H9 (cell line): ENCODE measurements around the gene GATD1. TPM values are rescaled to one million over a fixed set of nuclear protein-coding genes. Genes with fewer than 3 reads are reported as not detected.

Source experiments
- DNase-seq: peaks from one replicate; pipeline ENCODE4 v3.0.0-alpha.2; 2017
- H2AFZ ChIP-seq: one replicate; pipeline ENCODE4 v1.6.1; 2013; ENCODE audit warnings: mild to moderate bottlenecking, low read length, control low read depth, moderate library complexity
- H2AK5ac ChIP-seq: 2 replicates; pipeline ENCODE4 v1.6.1; 2013; ENCODE audit warnings: low read length, control low read depth, mixed read lengths; ENCODE audit not compliant: insufficient read length
- H2BK120ac ChIP-seq: one replicate; pipeline ENCODE4 v1.6.1; 2013; ENCODE audit warnings: low read depth, mild to moderate bottlenecking, low read length, control low read depth, inconsistent platforms; ENCODE audit not compliant: poor library complexity, severe bottlenecking
- H2BK12ac ChIP-seq: 2 replicates; pipeline ENCODE4 v1.6.1; 2013; ENCODE audit warnings: low read length, control low read depth, mixed read lengths, low read depth; ENCODE audit not compliant: insufficient read length
- H2BK15ac ChIP-seq: 2 replicates; pipeline ENCODE4 v1.6.1; 2013; ENCODE audit warnings: low read depth, low read length, control low read depth
- H2BK20ac ChIP-seq: one replicate; pipeline ENCODE4 v1.6.1; 2013; ENCODE audit warnings: low read depth, mild to moderate bottlenecking, low read length, control low read depth, inconsistent platforms; ENCODE audit not compliant: poor library complexity, severe bottlenecking
- H2BK5ac ChIP-seq: 2 replicates; pipeline ENCODE4 v1.6.1; 2013; ENCODE audit warnings: low read length, control low read depth, mixed read lengths; ENCODE audit not compliant: insufficient read length
- H3K14ac ChIP-seq: 2 replicates; pipeline ENCODE4 v1.6.1; 2013; ENCODE audit warnings: low read length, control low read depth; ENCODE audit not compliant: insufficient read depth
- H3K18ac ChIP-seq: 2 replicates; pipeline ENCODE4 v1.6.1; 2013; ENCODE audit warnings: low read depth, mild to moderate bottlenecking, mixed read lengths, low read length, control low read depth; ENCODE audit not compliant: insufficient read length
- H3K23ac ChIP-seq: 2 replicates; pipeline ENCODE4 v1.6.1; 2013; ENCODE audit warnings: low read length, control low read depth, mixed read lengths, low read depth; ENCODE audit not compliant: insufficient read length
- H3K23me2 ChIP-seq: 2 replicates; pipeline ENCODE4 v1.6.1; 2013; ENCODE audit warnings: low read depth, mild to moderate bottlenecking, mixed read lengths, low read length, control low read depth; ENCODE audit not compliant: insufficient read length, poor library complexity, severe bottlenecking
- H3K27ac ChIP-seq: 2 replicates; pipeline ENCODE4 v1.5.1; 2013; ENCODE audit warnings: low read length, control low read depth, mixed read lengths, low read depth; ENCODE audit not compliant: insufficient read length
- H3K27me3 ChIP-seq: 2 replicates; pipeline ENCODE4 v1.6.1; 2013; ENCODE audit warnings: low read length, control low read depth, inconsistent platforms; ENCODE audit not compliant: insufficient read depth
- H3K4ac ChIP-seq: 2 replicates; pipeline ENCODE4 v1.6.1; 2013; ENCODE audit warnings: low read depth, mild to moderate bottlenecking, control low read depth, inconsistent platforms, low read length, moderate library complexity
- H3K4me1 ChIP-seq: 2 replicates; pipeline ENCODE4 v1.6.1; 2013; ENCODE audit warnings: low read length, control low read depth, inconsistent platforms; ENCODE audit not compliant: insufficient read depth
- H3K4me2 ChIP-seq: 2 replicates; pipeline ENCODE4 v1.6.1; 2013; ENCODE audit warnings: low read length, control low read depth, mixed read lengths; ENCODE audit not compliant: insufficient read length, insufficient read depth
- H3K56ac ChIP-seq: 2 replicates; pipeline ENCODE4 v1.6.1; 2013; ENCODE audit warnings: low read depth, mild to moderate bottlenecking, mixed read lengths, low read length, control low read depth; ENCODE audit not compliant: insufficient read length
- H3K79me1 ChIP-seq: 2 replicates; pipeline ENCODE4 v1.6.1; 2013; ENCODE audit warnings: low read depth, mild to moderate bottlenecking, moderate library complexity, low read length, control low read depth, inconsistent platforms; ENCODE audit not compliant: insufficient read depth, poor library complexity, severe bottlenecking
- H3K79me2 ChIP-seq: 2 replicates; pipeline ENCODE4 v1.6.1; 2013; ENCODE audit warnings: low read length, control low read depth, inconsistent platforms; ENCODE audit not compliant: insufficient read depth
- H3K9ac ChIP-seq: 2 replicates; pipeline ENCODE4 v1.6.1; 2013; ENCODE audit warnings: low read length, control low read depth, mixed read lengths; ENCODE audit not compliant: insufficient read length; ENCODE audit errors: extremely low read depth
- H3K9me3 ChIP-seq: one replicate; pipeline ENCODE4 v1.6.1; 2013; ENCODE audit warnings: low read depth, low read length, inconsistent platforms; ENCODE audit not compliant: control insufficient read depth
- H3T11ph ChIP-seq: one replicate; pipeline ENCODE4 v1.6.1; 2013; ENCODE audit warnings: mild to moderate bottlenecking, low read length, control low read depth, inconsistent platforms
- H4K20me1 ChIP-seq: one replicate; pipeline ENCODE4 v1.6.1; 2013; ENCODE audit not compliant: control insufficient read depth, insufficient read length, insufficient read depth
- H4K5ac ChIP-seq: 2 replicates; pipeline ENCODE4 v1.6.1; 2013; ENCODE audit warnings: low read depth, mild to moderate bottlenecking, mixed read lengths, low read length, control low read depth; ENCODE audit not compliant: insufficient read length
- H4K8ac ChIP-seq: replicated peaks from 2 replicates; pipeline ENCODE4 v1.6.1; 2013; ENCODE audit warnings: low read length, control low read depth, mixed read lengths, low read depth; ENCODE audit not compliant: insufficient read length
- H4K91ac ChIP-seq: 2 replicates; pipeline ENCODE4 v1.6.1; 2013; ENCODE audit warnings: low read depth, mild to moderate bottlenecking, moderate library complexity, mixed read lengths, low read length, control low read depth; ENCODE audit not compliant: insufficient read length
- H3K27ac Mint-ChIP-seq, 3 experiments: 2 replicates in 2 of 3; 3 replicates in 1 of 3; pipeline ENCODE4 v1.8.0; 2020 to 2021; ENCODE audit warnings: mixed read lengths in 3 of 3, mild to moderate bottlenecking in 1 of 3, moderate library complexity in 1 of 3
- H3K27me3 Mint-ChIP-seq: 2 replicates; pipeline ENCODE4 v1.8.0; 2021; ENCODE audit warnings: low read depth, mild to moderate bottlenecking, moderate library complexity, mixed read lengths
- H3K36me3 Mint-ChIP-seq, 3 experiments: 2 replicates in 2 of 3; 3 replicates in 1 of 3; pipeline ENCODE4 v1.8.0; 2020 to 2021; ENCODE audit warnings: low read depth in 3 of 3, mixed read lengths in 3 of 3; ENCODE audit not compliant: insufficient read depth in 1 of 3
- H3K4me1 Mint-ChIP-seq, 2 experiments: 2 replicates each; pipeline ENCODE4 v1.8.0; 2020; ENCODE audit warnings: mixed read lengths in 2 of 2
- H3K4me3 Mint-ChIP-seq, 2 experiments: 2 replicates in 1 of 2; 3 replicates in 1 of 2; pipeline ENCODE4 v1.8.0; 2020 to 2021; ENCODE audit warnings: mild to moderate bottlenecking in 2 of 2, mixed read lengths in 2 of 2, moderate library complexity in 1 of 2
- H3K9me3 Mint-ChIP-seq, 2 experiments: 2 replicates in 1 of 2; 3 replicates in 1 of 2; pipeline ENCODE4 v1.8.0; 2020; ENCODE audit warnings: mild to moderate bottlenecking in 2 of 2, mixed read lengths in 2 of 2, moderate library complexity in 1 of 2
- CTCF ChIP-seq: fragments of 200-600 bp; sonication (generic); conservative IDR thresholded peaks from 3 replicates; pipeline ENCODE4 v1.8.0; 2021; ENCODE audit warnings: antibody characterized with exemption, mild to moderate bottlenecking
- WGBS: extraction: QIAGEN DNeasy Blood & Tissue Kit; methylation state at CpG from one replicate; pipeline ENCODE4 v1.1.7; 2013; ENCODE audit warnings: missing lambda C conversion rate, low lambda C conversion rate, mixed read lengths; ENCODE audit not compliant: insufficient read length; ENCODE audit errors: extremely low coverage; 5-methylcytosine and 5-hydroxymethylcytosine counted together
- total RNA-seq: library from RNA; stranded (reverse); gene quantifications from 2 replicates; pipeline ENCODE4 v1.2.1, GENCODE V29; 2021

Gene GATD1
- total RNA-seq, 1 experiment from 2014 or later = 60.0 TPM

DNA sequence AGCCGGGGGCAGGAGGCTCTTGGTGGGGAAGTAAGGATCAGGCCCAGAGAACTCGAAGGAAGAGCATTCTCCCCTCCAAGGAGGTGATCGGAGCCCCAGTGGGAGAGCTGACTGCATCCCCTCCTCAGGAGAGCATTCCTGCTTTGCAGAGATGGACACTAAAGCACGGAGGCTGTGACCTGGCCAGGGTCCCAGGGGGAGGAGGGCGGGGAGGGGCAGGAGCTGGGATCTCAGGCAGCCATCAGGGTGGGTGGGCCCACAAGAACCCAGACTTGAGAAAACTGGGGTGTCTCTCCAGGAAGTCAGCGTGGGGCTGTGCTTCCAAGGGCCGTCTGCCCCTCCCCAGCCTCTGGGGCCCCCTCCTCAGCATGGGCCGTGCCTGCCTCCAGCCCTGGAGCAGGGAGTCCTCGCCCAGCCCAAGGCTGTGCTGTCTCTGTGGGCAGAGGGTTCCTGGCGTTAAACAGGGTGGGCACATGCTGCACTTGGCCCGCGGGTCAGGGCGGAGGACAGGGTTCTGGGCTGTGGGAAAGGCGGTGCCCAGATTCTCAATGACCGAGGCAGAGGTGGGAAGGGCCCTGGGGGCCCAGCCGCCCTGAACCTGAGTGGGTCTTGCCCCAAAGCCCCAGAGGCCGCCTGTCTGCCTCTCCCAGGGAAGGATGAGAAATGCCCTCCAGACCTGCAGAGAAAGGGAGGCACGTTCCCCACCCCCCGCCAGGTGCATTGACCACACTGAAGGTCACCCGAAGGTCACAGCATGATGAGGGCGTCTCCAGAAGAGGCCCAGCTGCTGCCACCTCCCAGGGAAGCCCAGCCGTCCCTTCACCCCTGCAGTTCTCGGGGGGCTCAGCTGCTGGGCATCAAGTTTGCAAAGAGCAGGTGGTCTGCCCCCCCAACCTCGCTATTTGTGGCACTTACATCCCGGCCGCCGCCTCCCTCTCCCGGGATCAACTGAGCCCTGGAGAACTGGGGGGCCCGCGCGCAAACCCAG, 12.0 kb upstream of the GATD1 start:
- Histone ChIP-seq H3K9ac (no peak overlapping the region), H3K56ac (no peak overlapping the region), H3K14ac (no peak overlapping the region), H3K23ac (no peak overlapping the region), H3K4me1 (no peaks in the 10 kb centered on the region; the same call in 1 of the 2 replicates), H2BK5ac (no peak overlapping the region), H3K79me1 (no peaks in the 10 kb centered on the region), H3K4ac (no peak overlapping the region), H4K91ac (no peak overlapping the region), H3K4me2 (no peak overlapping the region), H3K18ac (no peak overlapping the region), H3K9me3 (no peaks in the 10 kb centered on the region), H2BK15ac (no peak overlapping the region), H2AFZ (no peak overlapping the region), H4K20me1 (no peaks in the 10 kb centered on the region), H2BK12ac (no peak overlapping the region), H2BK120ac (no peak overlapping the region), H3T11ph (no peak overlapping the region), H4K8ac (no peak overlapping the region), H4K5ac (no peak overlapping the region), H3K27ac (no peak overlapping the region), H3K23me2 (peaks cover 4% of the 10 kb centered on the region), H2BK20ac (no peak overlapping the region), H3K79me2 (no peaks in the 10 kb centered on the region), H2AK5ac (no peak overlapping the region), H3K27me3 (no peaks in the 10 kb centered on the region)
- no peak for DNase-seq
- H3K36me3 Mint-ChIP-seq = peaks cover 0 to 16% (median 0%) of the 10 kb centered on the region in 3 experiments; a peak in 3 of 7 replicates
- peaks cover 7% of the 10 kb centered on the region; the same call in 1 of the 2 replicates for H3K27me3 Mint-ChIP-seq
- H3K27ac Mint-ChIP-seq = no peak overlapping the region
- H3K4me3 Mint-ChIP-seq = peak overlapping the region in 1 of 2 experiments; percentile 55; a peak in 3 of 5 replicates
- no CpG with 5 or more reads among the region's 31 CpGs for WGBS
- no peaks in the 10 kb centered on the region for H3K9me3 Mint-ChIP-seq
- H3K4me1 Mint-ChIP-seq = peaks cover 7 to 27% of the 10 kb centered on the region in 2 experiments; a peak in 3 of 4 replicates
- TF ChIP-seq CTCF = no peak
